Middle frontal gyrus (tissue), 1 donor: ENCODE data around the gene QTRT2.
A peak's percentile ranks its signal among the peaks of the same experiment; 100 is the strongest.

Experiments
- DNase-seq: peaks from one replicate; pipeline ENCODE4 v3.0.0-alpha.2; 2015; ENCODE audit warnings: low spot score; ENCODE audit errors: extremely low spot score

The QTRT2 gene

GRCh38 chr3:114056130-114057010, at the start of gene QTRT2, which contains the start of gene CCDC191:
Gene QTRT2 (plus strand): TSS chr3:114056737. CDS start chr3:114065258, 8,521 bp downstream.
Gene CCDC191 (minus strand): TSS chr3:114056526. CDS start chr3:114056466, 60 bp downstream.
- peak; percentile 99 for DNase-seq

GRCh38 chr3:114011059-114011797, 45.3 kb upstream of the QTRT2 start:
- no peak for DNase-seq

- DNase-seq: no peak
Measured at GRCh38 chr3:114014211-114014610, 42.3 kb upstream of the QTRT2 start.

GRCh38 chr3:114019486-114019885, 37.1 kb upstream of the QTRT2 start:
- DNase-seq: no peak

GRCh38 chr3:114020907-114021306, 35.6 kb upstream of the QTRT2 start:
- no peak for DNase-seq

GRCh38 chr3:114022145-114022802, 34.3 kb upstream of the QTRT2 start:
- no peak for DNase-seq

- no peak for DNase-seq
Measured at GRCh38 chr3:114025451-114025850, 31.1 kb upstream of the QTRT2 start.

- DNase-seq: peak; percentile 11
Measured at GRCh38 chr3:114026331-114026730, 30.2 kb upstream of the QTRT2 start.

- no peak for DNase-seq
Measured at GRCh38 chr3:114033721-114034120, 22.8 kb upstream of the QTRT2 start.

GRCh38 chr3:114034211-114034610, 22.3 kb upstream of the QTRT2 start:
- no peak for DNase-seq

- no peak for DNase-seq
Measured at GRCh38 chr3:114034787-114035545, 21.6 kb upstream of the QTRT2 start.

- DNase-seq: no peak
Measured at GRCh38 chr3:114035896-114036295, 20.6 kb upstream of the QTRT2 start.

- DNase-seq: no peak
Measured at GRCh38 chr3:114043205-114043604, 13.3 kb upstream of the QTRT2 start.

GRCh38 chr3:114052216-114052615, 4.3 kb upstream of the QTRT2 start:
- no peak for DNase-seq

GRCh38 chr3:114057011-114057347, 442 bp downstream of the QTRT2 start:
- DNase-seq: no peak

GRCh38 chr3:114058646-114059045, 2.1 kb downstream of the QTRT2 start:
- DNase-seq: no peak

- DNase-seq: no peak
Measured at GRCh38 chr3:114060906-114061655, 4.5 kb downstream of the QTRT2 start.

GRCh38 chr3:114067804-114068203, 11.3 kb downstream of the QTRT2 start:
- no peak for DNase-seq

GRCh38 chr3:114068336-114068735, 11.8 kb downstream of the QTRT2 start:
- DNase-seq: no peak

GRCh38 chr3:114071786-114072185, 15.2 kb downstream of the QTRT2 start:
- no peak for DNase-seq
